GOT3 (cell line): Measurements from ENCODE around the gene REXO1.

Source experiments
- DNase-seq: peaks from one replicate; lab custom pipeline; 2025; ENCODE audit warnings: mixed read lengths; lab: John Stamatoyannopoulos, UW

REXO1 gene

DNA sequence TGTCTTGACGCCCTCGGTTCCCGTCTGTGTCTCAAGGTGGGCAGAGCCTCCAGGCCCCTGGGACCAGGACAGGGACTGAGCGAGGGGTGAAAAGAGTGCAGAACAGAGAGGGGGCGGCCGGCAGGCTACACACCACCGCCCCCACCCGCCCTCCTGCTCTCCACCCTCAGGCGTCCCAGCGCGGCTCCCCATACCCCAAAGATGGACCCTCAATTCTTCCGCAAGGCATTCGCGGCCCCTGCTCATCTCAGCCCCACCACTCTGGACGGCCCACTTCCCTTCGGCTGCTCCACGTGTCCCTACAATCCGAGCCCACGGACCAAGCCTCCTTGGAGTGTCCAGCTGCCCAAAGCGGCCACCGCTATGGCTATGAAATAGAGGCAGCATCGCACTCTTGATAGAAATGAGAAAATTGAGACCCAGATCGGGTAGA, 13.3 kb upstream of the REXO1 start:
- no peak for DNase-seq

GRCh38 chr19:1860821-1861598, 12.7 kb upstream of the REXO1 start:
- no peak for DNase-seq

DNA sequence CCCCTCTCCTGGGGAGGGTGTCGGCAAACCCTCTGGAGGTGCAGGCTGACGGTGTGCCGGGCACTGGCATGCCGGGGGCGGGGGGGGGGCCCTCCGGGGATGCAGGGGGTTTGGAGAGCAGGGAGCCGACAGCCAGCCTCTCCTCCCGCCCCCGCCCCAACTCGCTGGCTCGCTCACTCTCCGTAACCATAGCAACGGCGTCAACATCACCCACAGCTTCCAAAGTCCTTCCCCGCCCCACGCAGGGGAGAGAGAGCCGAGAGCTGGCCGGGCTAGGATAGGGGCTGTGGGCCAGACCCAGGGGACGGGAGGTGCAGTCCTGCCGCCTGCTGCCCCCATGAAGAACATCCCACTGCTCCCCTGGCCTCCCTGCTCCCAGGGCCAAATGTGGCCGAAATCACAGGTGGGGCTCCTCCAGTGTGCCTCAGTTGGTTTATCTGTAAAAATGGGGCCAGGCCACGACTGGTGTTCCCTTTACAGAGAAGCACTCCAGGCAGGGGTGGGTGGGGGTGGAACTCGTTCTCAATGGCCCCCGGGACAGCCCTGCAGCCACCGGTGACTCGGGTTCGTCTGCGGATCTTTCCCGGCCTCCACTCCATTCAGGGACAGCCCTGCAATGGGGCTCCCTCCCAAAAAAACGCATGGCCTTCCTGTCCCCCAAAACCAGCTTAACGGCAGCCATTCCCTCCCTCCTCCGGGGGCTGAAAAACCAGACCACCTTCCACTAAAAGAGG, 11.9 kb upstream of the REXO1 start:
- no peak for DNase-seq

DNA sequence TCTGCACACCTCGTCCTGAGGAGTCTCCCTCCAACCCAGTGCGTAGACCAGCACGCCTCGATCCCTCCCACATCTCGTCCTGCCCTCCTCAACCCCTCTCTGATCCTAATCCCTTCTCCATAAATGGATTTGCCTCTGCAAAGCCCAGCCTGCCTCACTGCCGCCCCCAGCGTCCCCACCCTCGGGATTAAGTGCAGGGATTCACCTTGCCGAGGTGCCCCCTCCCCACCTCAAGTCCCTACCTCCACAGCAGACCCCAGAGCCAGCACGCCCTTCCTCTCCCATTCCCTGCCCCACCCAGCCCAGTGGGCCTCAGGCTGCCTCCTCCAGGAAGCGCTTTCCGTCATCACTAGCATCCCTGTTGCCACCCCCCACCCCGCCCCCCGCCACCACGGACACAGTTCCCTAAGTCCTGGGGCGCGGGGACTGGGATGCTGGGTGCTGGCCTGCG, 11.1 kb upstream of the REXO1 start:
- DNase-seq = no peak

- DNase-seq = no peak
Measured at GRCh38 chr19:1858412-1859081, 10.3 kb upstream of the REXO1 start.

GRCh38 chr19:1857648-1858326, 9.5 kb upstream of the REXO1 start:
- DNase-seq = no peak

DNA sequence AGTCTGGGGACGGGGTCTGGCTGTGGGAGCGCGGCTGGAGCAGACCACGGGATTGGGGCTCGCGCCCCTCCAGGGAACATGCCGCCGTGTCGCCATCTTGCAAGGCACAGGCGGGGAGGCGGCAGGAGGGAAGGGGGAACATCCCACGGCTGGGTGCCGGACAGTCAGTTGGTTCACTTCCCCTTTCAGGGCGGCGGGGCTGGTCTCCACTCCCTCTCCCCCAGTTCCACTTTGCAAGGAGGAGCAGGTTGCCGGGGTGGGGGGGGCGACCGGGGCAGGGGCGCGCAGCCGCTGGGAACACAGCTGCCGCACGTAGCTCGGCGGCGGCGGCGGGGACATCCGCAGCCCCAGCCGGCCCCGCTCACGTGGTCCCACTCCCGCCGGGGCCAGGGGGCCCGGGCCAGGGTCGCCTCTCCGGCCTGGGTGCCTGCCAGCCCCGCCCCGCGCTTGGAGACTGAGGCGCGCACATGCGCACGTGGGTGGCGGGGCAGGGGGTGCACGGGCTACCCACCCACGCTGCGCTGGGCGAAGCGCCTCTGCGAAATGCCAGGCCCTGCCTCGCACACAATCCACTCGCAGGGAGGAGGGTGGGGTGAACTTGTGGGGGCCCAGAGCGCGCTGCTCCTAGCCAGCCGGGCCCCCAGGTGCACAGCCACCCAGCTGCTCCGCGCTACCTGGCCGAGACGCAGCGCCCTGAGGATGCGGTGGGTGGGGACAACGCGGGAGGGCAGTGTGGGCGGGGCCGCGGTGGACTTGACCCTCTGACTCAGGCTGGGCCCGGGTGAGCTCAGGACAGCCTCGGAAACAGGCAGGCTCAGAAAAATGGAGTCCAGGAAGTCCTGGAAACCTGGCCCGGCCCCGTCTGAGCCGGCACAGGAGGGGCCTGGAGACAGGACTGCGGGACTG, 8.7 kb upstream of the REXO1 start:
- DNase-seq = no peak

- no peak for DNase-seq
Measured at GRCh38 chr19:1856345-1856697, 8.0 kb upstream of the REXO1 start.

DNA sequence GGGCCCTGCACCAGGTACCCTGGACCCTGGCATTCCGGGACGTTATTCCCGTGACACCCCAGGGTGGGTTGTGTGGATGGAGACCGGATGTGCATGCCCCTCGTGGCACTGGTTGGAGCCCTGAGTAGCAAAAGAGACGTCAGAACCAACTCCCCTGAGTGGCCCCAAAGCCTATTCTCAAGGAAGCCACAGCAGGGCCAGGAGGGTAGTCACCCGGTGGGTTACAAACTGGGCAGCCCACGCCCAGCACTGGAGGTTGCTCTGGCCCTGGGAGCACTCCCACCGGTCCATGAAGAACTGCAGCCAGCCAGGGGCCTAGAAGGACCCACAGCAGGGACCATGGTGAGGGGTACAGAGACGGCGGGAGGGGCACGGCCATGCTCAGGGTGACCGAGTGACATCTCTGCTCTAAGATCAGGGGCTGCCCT, 7.6 kb upstream of the REXO1 start:
- DNase-seq = no peak

DNA sequence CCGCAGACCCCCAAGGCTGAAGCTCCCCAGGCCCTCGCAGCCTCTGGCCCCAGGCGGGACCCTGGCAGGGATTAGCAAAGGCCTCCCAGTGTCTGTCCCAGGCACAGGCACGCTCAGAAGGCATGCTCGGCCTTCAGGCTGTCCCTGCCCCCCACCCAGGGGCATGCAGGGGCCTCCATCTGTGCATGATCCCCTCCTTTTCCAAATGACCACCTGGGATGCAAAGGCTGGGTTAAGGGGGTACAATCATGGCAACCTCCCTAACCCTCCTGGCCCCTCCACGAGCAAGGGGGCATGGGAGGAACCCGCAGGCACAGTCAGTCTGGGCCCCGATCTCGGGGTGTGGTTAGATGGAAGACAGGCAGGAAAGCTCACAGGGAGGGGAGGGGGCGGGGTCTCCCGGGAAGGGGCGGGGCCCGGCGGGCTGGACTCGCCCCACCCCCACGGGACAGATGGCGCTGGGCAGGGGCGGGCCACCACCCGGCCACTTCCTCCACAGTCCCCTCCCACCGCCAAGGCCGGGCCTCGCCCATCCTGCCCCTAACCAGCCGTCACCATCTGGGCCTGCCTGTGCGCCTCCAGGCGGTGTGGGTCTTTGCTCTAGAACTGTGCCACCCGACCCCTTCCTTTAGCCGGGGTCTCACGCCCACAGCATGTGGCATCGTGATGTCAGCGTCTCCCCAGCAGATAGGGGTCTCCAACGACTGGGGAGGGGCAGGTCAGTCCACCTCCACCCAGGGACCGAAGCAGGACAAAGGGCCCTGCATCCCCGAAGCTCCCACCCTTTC, 7.0 kb upstream of the REXO1 start:
- DNase-seq = no peak

DNA sequence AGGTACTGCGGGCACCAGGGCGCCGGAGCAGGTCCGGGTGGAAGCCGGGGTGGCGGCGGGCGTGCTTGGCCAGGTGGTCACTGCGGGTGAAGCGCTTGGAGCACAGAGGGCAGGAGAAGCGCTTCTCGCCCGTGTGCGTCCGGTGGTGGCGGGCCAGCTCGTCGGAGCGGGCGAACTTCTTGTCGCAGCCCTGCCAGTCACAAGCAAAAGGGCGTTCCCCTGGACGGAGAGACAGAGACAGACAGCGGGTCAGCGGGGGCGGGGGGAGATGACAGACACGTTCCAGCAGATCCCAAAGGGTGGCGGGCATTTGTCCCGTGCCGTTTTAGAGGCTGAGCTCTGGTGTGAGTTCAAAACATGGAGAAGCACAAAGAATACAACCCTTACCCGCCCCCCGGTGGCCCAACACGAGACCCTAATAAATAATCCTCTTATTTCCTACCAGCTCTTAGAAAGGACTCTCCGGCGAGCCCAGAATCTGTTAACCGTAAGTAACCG, 6.3 kb upstream of the REXO1 start:
- no peak for DNase-seq

GRCh38 chr19:1854039-1854541, 5.8 kb upstream of the REXO1 start:
- no peak for DNase-seq

- no peak for DNase-seq
Measured at GRCh38 chr19:1853295-1854038, 5.2 kb upstream of the REXO1 start.

- no peak for DNase-seq
Measured at GRCh38 chr19:1852581-1853128, 4.4 kb upstream of the REXO1 start.

- no peak for DNase-seq
Measured at GRCh38 chr19:1851654-1852580, 3.6 kb upstream of the REXO1 start.

GRCh38 chr19:1850809-1851653, 2.7 kb upstream of the REXO1 start:
- no peak for DNase-seq

GRCh38 chr19:1849886-1850398, 1.7 kb upstream of the REXO1 start:
- no peak for DNase-seq
